ENCODE results near the gene ELK4.

The ELK4 gene

GRCh38 chr1:205565799-205566198 lies 66.0 kb downstream of the ELK4 start:
- no peaks in the 10 kb centered on the region for H3K27me3 ChIP-seq (ENCODE audit: control insufficient read depth, insufficient read depth, low read length)
- H3K9ac ChIP-seq, result no peak overlapping the region
- TF ChIP-seq CTCF (IDR thresholded peaks at IDR 0.05), result no peak
- no peak overlapping the region for H3K27ac ChIP-seq
- H2AFZ ChIP-seq, result no peak overlapping the region
- no peaks in the 10 kb centered on the region for H3K4me1 ChIP-seq
- H3K36me3 ChIP-seq (ENCODE audit: control insufficient read depth, insufficient read depth, low read length), result no peaks in the 10 kb centered on the region
- H3K79me2 ChIP-seq, result no peaks in the 10 kb centered on the region
- no peak overlapping the region for H3K4me2 ChIP-seq (ENCODE audit: low read length)
- H3K9me3 ChIP-seq (ENCODE audit: control insufficient read depth, low read length), result no peaks in the 10 kb centered on the region
- no peak overlapping the region for H3K4me3 ChIP-seq (ENCODE audit: low read depth, low read length)

GRCh38 chr1:205563927-205564441 lies 67.8 kb downstream of the ELK4 start:
- TF ChIP-seq CTCF (IDR thresholded peaks at IDR 0.05), result no peak
- H3K36me3 ChIP-seq (ENCODE audit: control insufficient read depth, insufficient read depth, low read length), result no peaks in the 10 kb centered on the region
- no peaks in the 10 kb centered on the region for H3K9me3 ChIP-seq (ENCODE audit: control insufficient read depth, low read length)
- H3K9ac ChIP-seq, result no peak overlapping the region
- no peak overlapping the region for H3K4me2 ChIP-seq (ENCODE audit: low read length)
- H3K4me1 ChIP-seq, result no peaks in the 10 kb centered on the region
- H3K27me3 ChIP-seq (ENCODE audit: control insufficient read depth, insufficient read depth, low read length), result no peaks in the 10 kb centered on the region
- H2AFZ ChIP-seq, result no peak overlapping the region
- no peak overlapping the region for H3K27ac ChIP-seq
- H3K79me2 ChIP-seq, result no peaks in the 10 kb centered on the region
- no peak overlapping the region for H3K4me3 ChIP-seq (ENCODE audit: low read depth, low read length)

- Histone ChIP-seq H3K9me3 (ENCODE audit: control insufficient read depth, low read length) (no peaks in the 10 kb centered on the region), H3K9ac (no peak overlapping the region), H3K36me3 (ENCODE audit: control insufficient read depth, insufficient read depth, low read length) (no peaks in the 10 kb centered on the region), H3K79me2 (no peaks in the 10 kb centered on the region), H3K4me2 (ENCODE audit: low read length) (no peak overlapping the region), H3K27me3 (ENCODE audit: control insufficient read depth, insufficient read depth, low read length) (no peaks in the 10 kb centered on the region), H2AFZ (no peak overlapping the region), H3K4me1 (no peaks in the 10 kb centered on the region), H3K27ac (no peak overlapping the region), H3K4me3 (ENCODE audit: low read depth, low read length) (no peak overlapping the region)
- TF ChIP-seq CTCF (IDR thresholded peaks at IDR 0.05), result no peak
Observed at GRCh38 chr1:205561501-205562203, 70.2 kb downstream of the ELK4 start.
